ENCODE data around the gene GSG1L.

Gene GSG1L

DNA sequence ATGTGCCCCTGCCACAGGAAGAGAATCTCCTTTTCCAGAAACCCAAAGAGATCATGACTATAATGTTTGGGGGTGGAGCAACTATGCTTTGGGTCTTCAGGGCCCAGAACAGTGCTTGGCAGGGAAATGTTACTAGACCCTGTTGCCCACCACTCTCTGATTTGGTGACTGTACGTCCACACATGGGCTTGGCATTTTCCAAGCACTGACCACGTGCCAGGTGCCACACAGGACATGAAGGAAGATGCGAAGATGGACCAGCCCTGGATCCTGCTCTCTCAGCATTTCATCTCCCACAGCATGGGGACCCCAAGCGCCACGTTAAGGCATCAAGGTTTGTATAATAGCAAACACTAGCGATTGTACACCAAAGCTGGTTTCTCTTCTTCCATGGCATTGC lies 50.1 kb downstream of the GSG1L start:
- TF ChIP-seq, protein P1, sequence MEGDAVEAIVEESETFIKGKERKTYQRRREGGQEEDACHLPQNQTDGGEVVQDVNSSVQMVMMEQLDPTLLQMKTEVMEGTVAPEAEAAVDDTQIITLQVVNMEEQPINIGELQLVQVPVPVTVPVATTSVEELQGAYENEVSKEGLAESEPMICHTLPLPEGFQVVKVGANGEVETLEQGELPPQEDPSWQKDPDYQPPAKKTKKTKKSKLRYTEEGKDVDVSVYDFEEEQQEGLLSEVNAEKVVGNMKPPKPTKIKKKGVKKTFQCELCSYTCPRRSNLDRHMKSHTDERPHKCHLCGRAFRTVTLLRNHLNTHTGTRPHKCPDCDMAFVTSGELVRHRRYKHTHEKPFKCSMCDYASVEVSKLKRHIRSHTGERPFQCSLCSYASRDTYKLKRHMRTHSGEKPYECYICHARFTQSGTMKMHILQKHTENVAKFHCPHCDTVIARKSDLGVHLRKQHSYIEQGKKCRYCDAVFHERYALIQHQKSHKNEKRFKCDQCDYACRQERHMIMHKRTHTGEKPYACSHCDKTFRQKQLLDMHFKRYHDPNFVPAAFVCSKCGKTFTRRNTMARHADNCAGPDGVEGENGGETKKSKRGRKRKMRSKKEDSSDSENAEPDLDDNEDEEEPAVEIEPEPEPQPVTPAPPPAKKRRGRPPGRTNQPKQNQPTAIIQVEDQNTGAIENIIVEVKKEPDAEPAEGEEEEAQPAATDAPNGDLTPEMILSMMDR (IDR thresholded peaks at IDR 0.05; ENCODE audit: insufficient read depth, low read length, poor library complexity, severe bottlenecking) = no peak
- Histone ChIP-seq H3K4me3 (replicated peaks; ENCODE audit: low read depth, low read length) (no peak overlapping the region), H3K36me3 (ENCODE audit: control insufficient read depth, insufficient read depth, low read length) (no peaks in the 10 kb centered on the region), H3K27me3 (replicated peaks; ENCODE audit: control insufficient read depth, insufficient read depth, low read length) (peaks cover 1% of the 10 kb centered on the region)
- no peak for DNase-seq (ENCODE audit: extremely low read depth, insufficient read length)

DNA sequence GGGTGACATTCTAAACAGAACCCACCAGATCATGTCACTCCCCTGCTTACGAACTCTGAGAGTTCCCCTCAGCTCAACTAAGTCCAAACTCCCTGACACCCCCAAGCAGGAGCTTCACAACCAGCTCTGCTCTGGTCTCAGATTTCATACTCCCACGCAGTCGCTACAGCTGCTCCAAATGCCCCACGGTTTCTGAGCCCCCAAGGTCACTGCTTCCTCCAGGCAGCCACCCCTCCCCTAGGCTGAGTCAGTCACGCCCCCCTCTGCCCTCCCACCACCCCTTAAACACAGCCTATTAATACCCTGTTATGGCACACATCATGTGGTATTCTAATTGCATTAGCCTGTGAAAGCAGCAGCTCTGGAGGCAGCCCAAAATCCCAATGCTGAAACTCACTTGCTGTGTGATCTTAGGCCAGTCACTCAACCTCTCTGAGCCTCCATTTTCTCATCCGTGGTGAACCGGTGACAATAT lies 51.5 kb downstream of the GSG1L start:
- DNase-seq (ENCODE audit: extremely low read depth, insufficient read length) = no peak

DNA sequence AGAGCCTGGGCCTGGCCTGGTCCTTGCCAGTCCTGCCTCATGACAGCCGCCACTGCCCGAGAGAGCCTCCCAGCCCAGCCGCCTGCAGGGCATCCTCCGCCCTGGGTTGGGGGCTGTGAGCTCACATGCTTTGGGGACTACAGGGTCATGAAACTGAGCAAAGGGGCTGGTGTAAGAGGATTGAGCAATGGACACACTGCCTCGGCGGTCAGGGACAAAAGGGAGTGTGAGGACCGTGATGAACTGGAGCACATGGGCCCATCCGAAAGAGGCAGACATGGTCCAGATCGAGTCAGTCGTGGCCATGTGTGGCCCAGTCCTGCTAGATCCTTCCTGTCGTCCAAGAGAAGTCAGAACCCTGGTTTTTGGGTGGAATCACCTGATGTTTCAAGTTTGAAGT lies 52.3 kb downstream of the GSG1L start:
- TF ChIP-seq, protein P1 (IDR thresholded peaks at IDR 0.05; ENCODE audit: insufficient read depth, low read length, poor library complexity, severe bottlenecking) = no peak
- Histone ChIP-seq H3K36me3 (ENCODE audit: control insufficient read depth, insufficient read depth, low read length) (no peaks in the 10 kb centered on the region), H3K4me3 (replicated peaks; ENCODE audit: low read depth, low read length) (no peak overlapping the region), H3K27me3 (replicated peaks; ENCODE audit: control insufficient read depth, insufficient read depth, low read length) (peaks cover 1% of the 10 kb centered on the region)
- DNase-seq (ENCODE audit: extremely low read depth, insufficient read length) = no peak

More for the DNA sequence above, 51.5 kb downstream of the GSG1L start:
- Histone ChIP-seq H3K27me3 (replicated peaks; ENCODE audit: control insufficient read depth, insufficient read depth, low read length) (peaks cover 1% of the 10 kb centered on the region), H3K36me3 (ENCODE audit: control insufficient read depth, insufficient read depth, low read length) (no peaks in the 10 kb centered on the region), H3K4me3 (replicated peaks; ENCODE audit: low read depth, low read length) (no peak overlapping the region)
- TF ChIP-seq, protein P1 (IDR thresholded peaks at IDR 0.05; ENCODE audit: insufficient read depth, low read length, poor library complexity, severe bottlenecking) = no peak

DNA sequence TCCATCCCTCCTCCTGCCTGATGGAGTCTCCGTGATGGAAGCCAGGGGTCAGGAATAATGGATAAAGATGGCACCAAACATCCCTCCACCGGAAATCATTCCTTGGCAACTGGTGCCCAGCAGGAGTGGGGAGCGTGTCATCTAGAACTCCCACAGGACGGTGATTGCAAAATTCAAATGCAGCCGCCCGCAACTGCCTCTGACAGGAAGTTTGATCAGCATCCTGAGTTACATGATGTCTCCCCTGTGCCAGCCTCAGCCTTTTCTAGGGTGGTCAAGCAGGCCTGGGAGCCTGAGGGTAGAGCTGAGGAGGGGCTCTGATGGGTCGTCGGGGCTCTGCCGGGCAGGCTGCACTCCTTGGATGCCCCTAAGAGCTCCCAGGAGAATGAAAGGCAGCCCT lies 52.8 kb downstream of the GSG1L start:
- peaks cover 1% of the 10 kb centered on the region for H3K27me3 ChIP-seq (replicated peaks; ENCODE audit: control insufficient read depth, insufficient read depth, low read length)
- TF ChIP-seq, protein P1 (IDR thresholded peaks at IDR 0.05; ENCODE audit: insufficient read depth, low read length, poor library complexity, severe bottlenecking) = no peak

DNA sequence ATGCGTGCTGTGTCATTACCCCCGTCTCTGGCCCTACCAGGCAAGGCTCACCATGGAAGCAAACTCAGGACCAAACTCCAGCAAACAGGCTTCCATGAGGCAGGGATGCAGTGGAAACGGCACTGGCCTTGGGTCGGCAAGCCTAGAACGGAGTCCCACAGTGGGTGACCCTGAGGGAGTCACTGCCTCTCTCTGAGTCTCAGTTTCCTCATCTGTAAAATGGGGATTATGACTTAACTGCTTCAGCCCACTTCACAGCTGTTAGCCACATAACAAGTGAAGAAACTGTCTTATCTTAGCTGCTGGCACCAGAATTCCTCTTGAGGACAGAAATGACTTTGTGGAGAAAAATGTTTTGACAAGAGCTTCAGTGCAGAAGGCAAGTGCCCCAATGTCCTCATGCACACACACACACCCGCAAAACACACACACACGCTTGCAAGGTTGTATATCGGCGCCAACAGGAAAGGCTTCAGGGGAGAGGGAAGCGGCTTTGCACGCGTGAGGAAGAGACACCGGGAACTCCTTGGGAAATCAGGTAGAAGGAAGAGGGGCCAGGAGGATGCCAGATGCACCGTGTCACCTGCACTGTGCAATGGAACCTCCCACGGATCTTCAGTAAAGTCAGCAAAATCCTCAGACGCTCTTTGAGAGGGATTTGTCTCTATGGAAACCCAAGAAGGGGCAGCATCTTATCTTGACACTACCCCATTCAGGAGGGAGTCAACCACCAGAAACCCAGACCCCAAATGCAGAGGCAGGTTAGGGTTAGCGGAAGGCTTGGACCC lies 53.7 kb downstream of the GSG1L start:
- Histone ChIP-seq H3K4me3 (replicated peaks; ENCODE audit: low read depth, low read length) (no peak overlapping the region), H3K36me3 (ENCODE audit: control insufficient read depth, insufficient read depth, low read length) (no peaks in the 10 kb centered on the region), H3K27me3 (replicated peaks; ENCODE audit: control insufficient read depth, insufficient read depth, low read length) (peaks cover 1% of the 10 kb centered on the region)
- DNase-seq (ENCODE audit: extremely low read depth, insufficient read length) = no peak
- TF ChIP-seq, protein P1 (IDR thresholded peaks at IDR 0.05; ENCODE audit: insufficient read depth, low read length, poor library complexity, severe bottlenecking) = no peak

More for the DNA sequence above, 52.8 kb downstream of the GSG1L start:
- no peak overlapping the region for H3K4me3 ChIP-seq (replicated peaks; ENCODE audit: low read depth, low read length)
- no peak for DNase-seq (ENCODE audit: extremely low read depth, insufficient read length)
- H3K36me3 ChIP-seq (ENCODE audit: control insufficient read depth, insufficient read depth, low read length) = no peaks in the 10 kb centered on the region
